GM21423 (cell line): Measurements from ENCODE around the gene CCDC152.

ENCODE experiments used
- ATAC-seq: cut with Tn5 transposase; IDR thresholded peaks from one replicate; pipeline ENCODE4 v1.9.1; 2021; ENCODE audit warnings: mild to moderate bottlenecking, moderate library complexity; ENCODE audit not compliant: unreplicated experiment

CCDC152 gene

GRCh38 chr5:42779083-42779482, 22.5 kb downstream of the CCDC152 start:
- ATAC-seq, result no peak

- ATAC-seq, result no peak
These were observed 25.0 kb downstream of the CCDC152 start for GRCh38 chr5:42781584-42781983.

- ATAC-seq, result no peak
These were observed 27.5 kb downstream of the CCDC152 start for GRCh38 chr5:42784132-42784531.

- no peak for ATAC-seq
These were observed 29.1 kb downstream of the CCDC152 start for GRCh38 chr5:42785756-42786155.

- ATAC-seq, result no peak
These were observed 30.5 kb downstream of the CCDC152 start for GRCh38 chr5:42787073-42787472.

- no peak for ATAC-seq
These were observed 31.2 kb downstream of the CCDC152 start for GRCh38 chr5:42787845-42788244.

GRCh38 chr5:42791151-42791550, 34.5 kb downstream of the CCDC152 start:
- no peak for ATAC-seq

- ATAC-seq, result no peak
These were observed 41.9 kb downstream of the CCDC152 start for GRCh38 chr5:42798284-42799240.

- no peak for ATAC-seq
These were observed 42.6 kb downstream of the CCDC152 start for GRCh38 chr5:42799241-42799608.

GRCh38 chr5:42799668-42800114, 43.1 kb downstream of the CCDC152 start:
- no peak for ATAC-seq

- no peak for ATAC-seq
These were observed 44.2 kb downstream of the CCDC152 start for GRCh38 chr5:42800748-42801330.

GRCh38 chr5:42801516-42802166, 45.0 kb downstream of the CCDC152 start:
- ATAC-seq, result no peak

- ATAC-seq, result no peak
These were observed 48.2 kb downstream of the CCDC152 start for GRCh38 chr5:42804717-42805339.

GRCh38 chr5:42806004-42806700, 49.5 kb downstream of the CCDC152 start:
- no peak for ATAC-seq

- no peak for ATAC-seq
These were observed 50.2 kb downstream of the CCDC152 start for GRCh38 chr5:42806701-42807262.

- no peak for ATAC-seq
These were observed 51.3 kb downstream of the CCDC152 start for GRCh38 chr5:42807722-42808447.

GRCh38 chr5:42808888-42809611, 52.4 kb downstream of the CCDC152 start:
- no peak for ATAC-seq

- ATAC-seq, result no peak
These were observed 54.4 kb downstream of the CCDC152 start for GRCh38 chr5:42810834-42811590.
